MCF 10A (cell line): ENCODE results near the gene PDIA2. TPM values are rescaled to one million over a fixed set of nuclear protein-coding genes. Genes with fewer than 3 reads are reported as not detected.

ENCODE experiments used
- BruUV-seq: library from RNA; stranded (reverse); fragments of 400-500 nt; replicated peaks from 2 replicates; lab custom pipeline; 2021; lab: Mats Ljungman, UMichigan
- CTCF ChIA-PET: fragments of 300-600 bp; sonication (Branson Sonifier 250); formaldehyde crosslinking; extraction: SDS; loops from one replicate; lab custom pipeline; 2021; ENCODE audit warnings: antibody characterized with exemption, inconsistent platforms; lab: Yijun Ruan, JAX
- POLR2A ChIA-PET: fragments of 300-600, 350-650 bp; sonication (Branson Sonifier 250); formaldehyde crosslinking; extraction: SDS; loops from one replicate; lab custom pipeline; 2020; ENCODE audit warnings: antibody characterized with exemption, inconsistent platforms; lab: Yijun Ruan, JAX
- DNase-seq: peaks from one replicate; pipeline ENCODE4 v3.0.0-alpha.2; 2018; ENCODE audit not compliant: unreplicated experiment
- H3K27ac Mint-ChIP-seq: one replicate; pipeline ENCODE4 v1.8.0; 2022; ENCODE audit warnings: mild to moderate bottlenecking, low read depth, mixed read lengths; ENCODE audit not compliant: unreplicated experiment
- H3K27me3 Mint-ChIP-seq: one replicate; pipeline ENCODE4 v1.8.0; 2022; ENCODE audit warnings: mixed read lengths; ENCODE audit not compliant: insufficient read depth, unreplicated experiment
- H3K36me3 Mint-ChIP-seq: one replicate; pipeline ENCODE4 v1.8.0; 2022; ENCODE audit warnings: mild to moderate bottlenecking, moderate library complexity, mixed read lengths; ENCODE audit not compliant: insufficient read depth, unreplicated experiment
- H3K4me1 Mint-ChIP-seq: one replicate; pipeline ENCODE4 v1.8.0; 2022; ENCODE audit warnings: mixed read lengths; ENCODE audit not compliant: insufficient read depth, unreplicated experiment
- H3K4me3 Mint-ChIP-seq: one replicate; pipeline ENCODE4 v1.8.0; 2022; ENCODE audit warnings: mild to moderate bottlenecking, moderate library complexity, mixed read lengths; ENCODE audit not compliant: unreplicated experiment
- H3K9me3 Mint-ChIP-seq: one replicate; pipeline ENCODE4 v1.8.0; 2022; ENCODE audit warnings: mixed read lengths; ENCODE audit not compliant: unreplicated experiment
- CTCF ChIP-seq: fragments of 200-600 bp; IDR thresholded peaks from one replicate; pipeline ENCODE4 v1.8.0; 2022; ENCODE audit warnings: antibody characterized with exemption, mild to moderate bottlenecking; ENCODE audit not compliant: unreplicated experiment
- intact Hi-C: fragments of 100-400 bp; cut with micrococcal nuclease; formaldehyde crosslinking; loops from 2 replicates; pipeline ENCODE4 v1.14.1; 2022
- total RNA-seq: library from RNA; stranded (reverse); gene quantifications from 2 replicates; pipeline ENCODE4 v1.2.3, GENCODE V29; 2022

The PDIA2 gene
- total RNA-seq, 1 experiment from 2014 or later = not detected

DNA sequence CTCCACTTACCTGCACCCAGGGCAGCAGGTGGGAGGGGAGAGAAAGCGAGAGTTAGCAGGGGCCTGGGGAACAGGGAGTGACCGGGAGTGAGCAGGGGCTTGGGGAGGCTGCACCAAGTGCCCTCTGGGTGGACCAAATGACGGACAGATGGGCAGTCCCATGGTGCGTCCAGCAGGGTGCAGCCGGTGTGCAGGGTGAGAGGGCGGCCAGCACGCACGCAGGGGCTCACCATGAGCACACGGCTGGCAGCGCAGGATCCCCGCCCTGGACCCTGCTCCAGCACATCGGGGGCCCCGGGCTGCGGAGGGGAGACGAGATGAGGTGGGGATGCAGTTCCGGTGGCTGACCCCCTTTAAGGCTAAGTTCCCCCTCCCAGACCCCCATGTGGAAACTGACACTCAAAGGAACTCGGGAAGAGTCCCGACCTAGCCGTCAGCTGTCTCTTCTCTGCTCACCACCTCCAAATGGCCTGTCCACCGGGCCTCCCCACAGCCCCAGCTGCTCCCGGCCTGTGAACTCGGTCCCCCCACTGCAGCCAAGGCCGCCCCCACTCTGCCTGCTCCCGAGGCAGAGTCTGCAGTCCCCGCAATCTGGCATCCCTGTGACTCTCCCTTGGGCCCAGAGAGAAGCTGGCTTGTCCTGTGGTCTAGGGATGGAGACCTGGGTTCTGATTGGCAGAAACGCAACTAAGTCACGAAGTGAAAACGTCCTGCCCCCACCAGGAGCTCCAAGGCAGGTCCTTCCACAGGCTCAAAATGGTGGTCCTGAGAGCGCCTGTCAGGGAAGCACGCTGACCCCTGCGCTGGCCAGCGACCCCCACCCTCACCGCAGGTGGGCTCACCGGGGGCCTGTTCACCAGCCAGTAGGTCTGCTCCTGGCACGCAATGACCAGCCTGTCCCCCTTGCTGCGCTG lies 10.1 kb upstream of the PDIA2 start:
- no peaks in the 10 kb centered on the region for H3K36me3 Mint-ChIP-seq
- intact Hi-C loops = no loop called here
- DNase-seq = no peak
- TF ChIP-seq CTCF = no peak
- H3K9me3 Mint-ChIP-seq = no peaks in the 10 kb centered on the region
- BruUV-seq = no TSS peak
- ChIA-PET CTCF (no interaction called here), POLR2A (no interaction called here)
- H3K27ac Mint-ChIP-seq = no peak overlapping the region
- H3K4me1 Mint-ChIP-seq = peaks cover 6% of the 10 kb centered on the region
- no peak overlapping the region for H3K4me3 Mint-ChIP-seq
- H3K27me3 Mint-ChIP-seq = no peaks in the 10 kb centered on the region

GRCh38 chr16:273547-274421 lies 9.2 kb upstream of the PDIA2 start:
- H3K4me1 Mint-ChIP-seq = no peaks in the 10 kb centered on the region
- POLR2A ChIA-PET = no interaction called here
- no peaks in the 10 kb centered on the region for H3K36me3 Mint-ChIP-seq
- H3K27ac Mint-ChIP-seq = no peak overlapping the region
- H3K27me3 Mint-ChIP-seq = no peaks in the 10 kb centered on the region
- TF ChIP-seq CTCF = no peak
- intact Hi-C loops = no loop called here
- H3K9me3 Mint-ChIP-seq = no peaks in the 10 kb centered on the region
- no TSS peak for BruUV-seq
- H3K4me3 Mint-ChIP-seq = no peak overlapping the region
- CTCF ChIA-PET = no interaction called here
- DNase-seq = no peak

DNA sequence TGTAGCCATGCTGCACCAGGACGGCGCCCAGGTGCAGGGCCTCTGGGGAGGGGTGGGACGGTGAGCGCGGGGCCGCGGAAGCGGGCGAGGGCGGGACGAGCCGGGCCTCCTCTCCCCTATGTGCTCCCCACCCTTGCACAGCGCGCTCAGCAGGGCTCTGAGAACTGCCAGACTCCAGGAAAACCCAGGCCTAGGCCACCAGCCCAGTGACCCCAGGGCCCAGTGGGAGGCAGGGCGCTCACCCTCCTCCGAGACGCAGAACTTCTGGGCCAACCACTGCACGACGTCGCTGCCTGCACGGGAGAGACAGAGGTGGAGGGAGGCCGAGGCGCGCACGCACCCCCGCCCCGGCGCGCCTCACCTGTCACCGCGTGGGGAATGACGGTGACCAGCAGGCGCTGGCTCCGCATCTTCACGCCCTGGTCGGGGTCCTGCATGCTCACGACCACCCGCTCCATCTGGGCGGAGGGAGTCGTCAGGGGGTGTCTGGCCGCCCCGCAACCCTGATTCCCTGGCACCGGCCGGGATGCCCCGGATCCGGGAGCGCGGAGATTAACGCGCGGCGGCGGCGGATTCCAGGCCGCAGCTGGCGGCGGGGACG lies 7.8 kb upstream of the PDIA2 start:
- CTCF ChIA-PET = no interaction called here

More for the DNA sequence above, 7.8 kb upstream of the PDIA2 start:
- Mint-ChIP-seq H3K4me1 (peaks cover 4% of the 10 kb centered on the region), H3K9me3 (no peaks in the 10 kb centered on the region), H3K27me3 (no peaks in the 10 kb centered on the region), H3K36me3 (no peaks in the 10 kb centered on the region), H3K4me3 (no peak overlapping the region), H3K27ac (no peak overlapping the region)
- no peak for TF ChIP-seq CTCF
- no TSS peak for BruUV-seq
- no peak for DNase-seq
- POLR2A ChIA-PET = no interaction called here
- intact Hi-C loops = no loop called here
